ENCODE measurements around the gene IGF1R.

DNA sequence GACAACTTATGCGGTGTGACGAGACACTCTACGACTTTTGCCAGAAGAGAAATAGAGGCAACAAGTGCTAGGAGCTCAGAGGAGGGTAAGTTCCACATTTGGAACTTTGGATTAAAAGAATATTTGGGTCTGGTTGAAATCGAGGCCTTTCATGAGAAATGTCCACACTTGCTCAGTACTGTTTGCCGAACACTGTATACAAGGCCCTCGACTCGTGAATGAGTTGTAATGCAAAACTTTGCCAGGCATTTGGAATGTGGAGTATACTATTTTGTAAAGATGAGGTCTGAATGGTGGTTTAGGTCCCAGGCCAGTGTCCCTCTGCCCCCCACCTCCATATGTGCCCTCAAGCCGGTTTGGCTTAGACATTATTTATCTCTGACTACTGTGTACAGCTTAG lies 73.9 kb downstream of the IGF1R start:
- TF ChIP-seq, protein P1, sequence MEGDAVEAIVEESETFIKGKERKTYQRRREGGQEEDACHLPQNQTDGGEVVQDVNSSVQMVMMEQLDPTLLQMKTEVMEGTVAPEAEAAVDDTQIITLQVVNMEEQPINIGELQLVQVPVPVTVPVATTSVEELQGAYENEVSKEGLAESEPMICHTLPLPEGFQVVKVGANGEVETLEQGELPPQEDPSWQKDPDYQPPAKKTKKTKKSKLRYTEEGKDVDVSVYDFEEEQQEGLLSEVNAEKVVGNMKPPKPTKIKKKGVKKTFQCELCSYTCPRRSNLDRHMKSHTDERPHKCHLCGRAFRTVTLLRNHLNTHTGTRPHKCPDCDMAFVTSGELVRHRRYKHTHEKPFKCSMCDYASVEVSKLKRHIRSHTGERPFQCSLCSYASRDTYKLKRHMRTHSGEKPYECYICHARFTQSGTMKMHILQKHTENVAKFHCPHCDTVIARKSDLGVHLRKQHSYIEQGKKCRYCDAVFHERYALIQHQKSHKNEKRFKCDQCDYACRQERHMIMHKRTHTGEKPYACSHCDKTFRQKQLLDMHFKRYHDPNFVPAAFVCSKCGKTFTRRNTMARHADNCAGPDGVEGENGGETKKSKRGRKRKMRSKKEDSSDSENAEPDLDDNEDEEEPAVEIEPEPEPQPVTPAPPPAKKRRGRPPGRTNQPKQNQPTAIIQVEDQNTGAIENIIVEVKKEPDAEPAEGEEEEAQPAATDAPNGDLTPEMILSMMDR (conservative IDR thresholded peaks at IDR 0.05; ENCODE audit: low read depth, low read length): no peak
- TF ChIP-seq EZH2 (IDR thresholded peaks at IDR 0.05; ENCODE audit: low read length, unreplicated experiment) (no peak), EZH2phosphoT487 (IDR thresholded peaks at IDR 0.05; ENCODE audit: borderline replicate concordance, low read length) (no peak)
